Pancreas (tissue), 10 donors: ENCODE results near the gene HPD. TPM values are rescaled to one million over a fixed set of nuclear protein-coding genes. Genes with fewer than 3 reads are reported as not detected.

Experiments
- ATAC-seq, 4 donors: fragments of 200-7000 bp; cut with Tn5 transposase; one replicate each; pipeline versions ENCODE4 v1.8.0 to v1.9.1; 2020; ENCODE audit warnings: mild to moderate bottlenecking in 4 of 4, moderate library complexity in 4 of 4
- DNase-seq, 6 donors: peaks; one replicate each; pipeline ENCODE4 v3.0.0-alpha.2; 2020
- FAIRE-seq: peaks from 2 replicates; lab custom pipeline; 2012; peaks lifted over from hg19 to GRCh38; lab: Jason Lieb, UNC
- H3K27ac ChIP-seq, 4 donors: fragments of 200-600 bp; sonication (generic); 1 replicate in 3 of 4; 2 replicates in 1 of 4; pipeline versions ENCODE4 v1.5.0 to v1.8.0; 2020
- H3K27me3 ChIP-seq, 4 donors: fragments of 200-600 bp; one replicate each; pipeline ENCODE4 v1.8.0; 2021
- H3K36me3 ChIP-seq, 3 donors: fragments of 200-600 bp; sonication (generic) in 1 of 3; one replicate each; pipeline versions ENCODE4 v1.5.0 to v1.8.0; 2020 to 2021
- H3K4me1 ChIP-seq, 3 donors: fragments of 200-600 bp; one replicate each; pipeline ENCODE4 v1.8.0; 2021
- H3K4me3 ChIP-seq, 4 donors: fragments of 200-600 bp; sonication (generic) in 2 of 4; one replicate each; pipeline versions ENCODE4 v1.5.0 to v1.8.0; 2020 to 2021
- H3K9me3 ChIP-seq, 4 donors: fragments of 200-600 bp; one replicate each; pipeline ENCODE4 v1.8.0; 2021
- WGBS, 2 donors: extraction: QIAGEN DNeasy Blood & Tissue Kit; methylation state at CpG; one replicate each; pipeline ENCODE4 v1.1.7; 2013; 5-methylcytosine and 5-hydroxymethylcytosine counted together
- intact Hi-C, 3 donors: fragments of 100-400 bp; cut with DNase I; formaldehyde crosslinking; loops; one replicate each; pipeline versions ENCODE4 v1.11.1 to v1.14.2; 2022
- polyA plus RNA-seq, 2 donors: library from polyadenylated mRNA; stranded (reverse); fragments of 200-250 nt; gene quantifications; one replicate each; pipeline ENCODE4 v1.2.3, GENCODE V29; 2013
- total RNA-seq, 6 donors: library from RNA; stranded (reverse); fragmentation: NEBNext Ultra II Directional in 4 of 6; extraction: Animal tissue kit (Norgen Biotek cat#: 25700) in 4 of 6; gene quantifications; one replicate each; pipeline versions ENCODE4 v1.2.1 to v1.2.4, GENCODE V29; 2021 to 2023
- TF ChIP-seq, protein P1 (sequence below), 4 donors: fragments of 200-600 bp; sonication (generic) in 3 of 4; IDR thresholded peaks; one replicate each; pipeline versions ENCODE4 v1.5.0 to v1.8.0; 2021; ENCODE audit warnings: antibody characterized with exemption in 4 of 4
- donor health status: healthy with polysubstance abuse.
- donor health status: DM: no; HTN: no; CAD: no; lungs with moderate emphysema.
- donor health status: DM: no; HTN: no; CAD: no.
- donor health status: control.
- donor health status: control.
- donor health status: Bipolar disorder and iron deficiency.
- donor health status: DM: yes; HTN: yes; CAD: no.
- donor health status: DM: no; HTN: no; CAD: no.
- donor health status: DM: no; HTN: no; CAD: no.
- donor health status: DM: yes; HTN: yes; CAD: no.

The HPD gene
- total and polyA plus RNA-seq, 8 donors, result 0.71 to 3.9 (median 2.5) TPM

DNA sequence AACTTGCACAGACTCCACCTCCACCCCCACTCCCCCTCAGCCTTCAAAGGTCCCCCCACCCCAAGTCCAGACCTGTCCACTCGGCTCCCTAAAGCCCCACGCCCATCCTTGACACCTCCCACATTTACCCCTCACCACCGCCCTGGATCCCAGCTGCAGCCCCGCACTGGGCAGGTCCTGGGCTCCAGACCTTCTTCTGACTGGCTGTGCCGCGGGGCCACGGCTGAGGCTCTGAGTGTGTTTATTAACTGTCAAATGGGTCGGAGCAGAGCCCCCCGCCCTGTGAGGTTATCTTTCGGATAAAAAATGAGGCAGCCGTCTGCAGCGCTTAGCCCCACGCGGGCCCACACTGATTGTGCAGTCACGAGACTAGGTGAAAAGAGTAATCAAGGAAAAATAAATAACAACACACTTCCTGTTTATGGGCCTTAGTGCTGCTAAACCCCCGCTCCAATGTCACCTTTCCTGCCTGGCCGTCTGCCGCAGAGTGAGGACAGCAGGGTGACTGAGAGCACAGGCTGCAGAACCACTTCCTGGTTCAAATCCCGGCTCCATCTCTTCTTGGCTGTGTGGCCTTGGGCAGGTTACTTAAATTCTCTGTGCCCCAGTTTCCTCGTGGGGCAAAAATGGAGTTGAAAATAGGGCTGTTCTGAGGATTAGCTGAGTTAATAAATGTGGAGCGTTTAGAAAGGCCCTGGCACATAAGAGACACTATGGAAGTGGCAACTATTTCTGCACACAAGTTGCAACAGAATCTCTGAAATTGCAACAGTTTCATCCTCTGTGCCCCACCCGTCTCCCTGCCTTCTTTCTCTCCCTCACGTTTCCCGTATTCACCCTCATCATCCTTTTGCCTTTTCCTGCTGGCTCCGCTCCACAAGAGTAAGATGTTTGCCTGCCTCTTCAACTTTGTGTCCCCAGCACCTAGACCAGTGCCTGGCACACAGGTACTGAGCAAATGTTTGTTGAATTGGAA, 45.5 kb downstream of the HPD start:
- H3K4me3 ChIP-seq, result peak overlapping the region in 3 of 4 donors; percentile 51 to 77 (median 73)
- H3K9me3 ChIP-seq, result no peaks in the 10 kb centered on the region
- H3K27me3 ChIP-seq, result no peaks in the 10 kb centered on the region
- TF ChIP-seq, protein P1, sequence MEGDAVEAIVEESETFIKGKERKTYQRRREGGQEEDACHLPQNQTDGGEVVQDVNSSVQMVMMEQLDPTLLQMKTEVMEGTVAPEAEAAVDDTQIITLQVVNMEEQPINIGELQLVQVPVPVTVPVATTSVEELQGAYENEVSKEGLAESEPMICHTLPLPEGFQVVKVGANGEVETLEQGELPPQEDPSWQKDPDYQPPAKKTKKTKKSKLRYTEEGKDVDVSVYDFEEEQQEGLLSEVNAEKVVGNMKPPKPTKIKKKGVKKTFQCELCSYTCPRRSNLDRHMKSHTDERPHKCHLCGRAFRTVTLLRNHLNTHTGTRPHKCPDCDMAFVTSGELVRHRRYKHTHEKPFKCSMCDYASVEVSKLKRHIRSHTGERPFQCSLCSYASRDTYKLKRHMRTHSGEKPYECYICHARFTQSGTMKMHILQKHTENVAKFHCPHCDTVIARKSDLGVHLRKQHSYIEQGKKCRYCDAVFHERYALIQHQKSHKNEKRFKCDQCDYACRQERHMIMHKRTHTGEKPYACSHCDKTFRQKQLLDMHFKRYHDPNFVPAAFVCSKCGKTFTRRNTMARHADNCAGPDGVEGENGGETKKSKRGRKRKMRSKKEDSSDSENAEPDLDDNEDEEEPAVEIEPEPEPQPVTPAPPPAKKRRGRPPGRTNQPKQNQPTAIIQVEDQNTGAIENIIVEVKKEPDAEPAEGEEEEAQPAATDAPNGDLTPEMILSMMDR (IDR thresholded peaks at IDR 0.05), result no peak
- intact Hi-C loops, result no loop called here
- 16 to 18% methylated on average over 25 of the region's 25 CpGs for WGBS, 2 donors
- ATAC-seq (peak; percentile 5 to 8 (median 6)), DNase-seq (peak; percentile 31 to 74 (median 43)), FAIRE-seq (no peak)
- peaks cover 12 to 54% (median 37%) of the 10 kb centered on the region in 3 donors for H3K36me3 ChIP-seq
- H3K4me1 ChIP-seq, result peaks cover 0 to 28% (median 8%) of the 10 kb centered on the region in 3 donors
- H3K27ac ChIP-seq, result peak overlapping the region in 2 of 4 donors; percentile 30 to 64

DNA sequence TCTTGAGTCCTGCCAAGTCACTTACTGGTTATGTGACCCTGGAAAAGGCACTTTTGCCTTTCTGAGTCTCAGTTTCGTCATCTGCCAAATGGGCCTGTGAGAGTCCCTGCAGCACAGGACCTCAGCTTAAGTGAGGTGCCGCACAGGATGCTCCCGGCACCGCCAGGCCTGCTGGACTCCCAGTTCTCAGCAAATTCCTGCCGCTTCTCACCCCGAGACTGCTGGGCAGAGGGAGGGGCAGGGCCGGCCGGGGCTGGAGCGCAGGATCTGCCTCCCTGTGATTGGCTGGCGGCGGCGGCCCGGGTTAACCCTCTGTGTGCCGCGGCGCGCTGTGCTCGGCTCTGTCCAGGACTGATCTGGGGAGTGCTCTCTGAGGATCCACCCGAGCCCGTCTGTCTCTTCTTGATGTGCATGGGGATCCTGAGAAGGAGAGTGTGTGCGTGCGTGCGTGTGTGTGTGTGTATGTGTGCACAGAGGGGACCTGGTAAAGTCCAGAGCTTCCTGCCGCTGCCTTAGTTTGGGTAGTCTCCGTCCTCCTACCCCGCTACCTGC, 46.3 kb downstream of the HPD start:
- H3K4me1 ChIP-seq, result peaks cover 0 to 28% (median 8%) of the 10 kb centered on the region in 3 donors
- H3K4me3 ChIP-seq, result peak overlapping the region; percentile 40 to 77 (median 62)
- WGBS, 2 donors, result 2 to 3% methylated on average over 26 of the region's 26 CpGs
- intact Hi-C loops, result no loop called here
- ATAC-seq (peak; percentile 82 to 93 (median 90)), DNase-seq (peak; percentile 79 to 94 (median 84)), FAIRE-seq (no peak)
- H3K27me3 ChIP-seq, result no peaks in the 10 kb centered on the region
- H3K27ac ChIP-seq, result peak overlapping the region in 3 of 4 donors; percentile 11 to 64 (median 30)
- H3K9me3 ChIP-seq, result no peaks in the 10 kb centered on the region
- TF ChIP-seq, protein P1 (IDR thresholded peaks at IDR 0.05), result peak in 2 of 4 donors; percentile 7 to 51
- peaks cover 6 to 46% (median 29%) of the 10 kb centered on the region in 3 donors for H3K36me3 ChIP-seq

- Histone ChIP-seq H3K27ac (peak overlapping the region; percentile 11 to 69 (median 53)), H3K36me3 (peaks cover 6 to 39% (median 21%) of the 10 kb centered on the region in 3 donors), H3K9me3 (no peaks in the 10 kb centered on the region), H3K27me3 (no peaks in the 10 kb centered on the region), H3K4me3 (peak overlapping the region; percentile 40 to 77 (median 62)), H3K4me1 (peaks cover 0 to 35% (median 11%) of the 10 kb centered on the region in 3 donors)
- no peak for FAIRE-seq
- ATAC-seq, result peak; percentile 86 to 92 (median 90)
- TF ChIP-seq, protein P1 (IDR thresholded peaks at IDR 0.05), result peak; percentile 97 to 100 (median 100)
- DNase-seq, result peak; percentile 59 to 92 (median 78)
- intact Hi-C loops, result no loop called here
- 5% methylated on average over 44 to 46 of the region's 46 CpGs for WGBS, 2 donors
Observed at GRCh38 chr12:121811434-121812319, 47.0 kb downstream of the HPD start.

GRCh38 chr12:121810833-121811433, 47.7 kb downstream of the HPD start:
- WGBS, 2 donors, result 43 to 48% methylated on average over 6 of the region's 6 CpGs
- H3K9me3 ChIP-seq, result no peaks in the 10 kb centered on the region
- ATAC-seq (no peak), DNase-seq (no peak), FAIRE-seq (no peak)
- intact Hi-C loops, result no loop called here
- H3K27ac ChIP-seq, result peak overlapping the region in 1 of 4 donors; percentile 69
- peaks cover 6 to 33% (median 20%) of the 10 kb centered on the region in 3 donors for H3K36me3 ChIP-seq
- peaks cover 0 to 38% (median 12%) of the 10 kb centered on the region in 3 donors for H3K4me1 ChIP-seq
- TF ChIP-seq, protein P1 (IDR thresholded peaks at IDR 0.05), result no peak
- no peaks in the 10 kb centered on the region for H3K27me3 ChIP-seq
- peak overlapping the region in 2 of 4 donors; percentile 73 to 77 for H3K4me3 ChIP-seq
